Prostate gland (tissue), 2 donors: Measurements from ENCODE around the gene PPM1A. TPM values are rescaled to one million over a fixed set of nuclear protein-coding genes. Genes with fewer than 3 reads are reported as not detected.

Experiments used
- DNase-seq: peaks from one replicate; pipeline ENCODE4 v3.0.0-alpha.2; 2019; ENCODE audit warnings: low spot score
- H3K27ac ChIP-seq, 2 donors: fragments of 200-600 bp; sonication (generic); 2 replicates each; pipeline ENCODE4 v1.5.1; 2017 to 2019
- H3K27me3 ChIP-seq: fragments of 200-600 bp; sonication (generic); replicated peaks from 2 replicates; pipeline ENCODE4 v1.5.1; 2019; ENCODE audit not compliant: insufficient read depth
- H3K36me3 ChIP-seq, 2 donors: fragments of 200-600 bp; sonication (generic); 1 replicate in 1 of 2; 2 replicates in 1 of 2; pipeline versions ENCODE4 v1.5.1 to v1.8.1; 2017 to 2019
- H3K4me1 ChIP-seq: fragments of 200-600 bp; sonication (generic); replicated peaks from 2 replicates; pipeline ENCODE4 v1.5.1; 2019
- H3K4me3 ChIP-seq, 2 donors: fragments of 200-600 bp; sonication (generic); 2 replicates each; pipeline ENCODE4 v1.5.1; 2017 to 2019
- H3K9me3 ChIP-seq: fragments of 200-600 bp; sonication (generic); 2 replicates; pipeline ENCODE4 v1.5.1; 2017
- POLR2A ChIP-seq: fragments of 450-650 bp; IDR thresholded peaks from one replicate; pipeline ENCODE4 v1.6.1; 2016; ENCODE audit warnings: antibody characterized with exemption, mild to moderate bottlenecking
- POLR2AphosphoS5 ChIP-seq: sonication (generic); formaldehyde crosslinking; IDR thresholded peaks from one replicate; pipeline ENCODE4 v1.6.1; 2017; ENCODE audit warnings: antibody characterized with exemption
- WGBS: methylation state at CpG from one replicate; pipeline ENCODE4 v1.1.5; 2018; 5-methylcytosine and 5-hydroxymethylcytosine counted together
- intact Hi-C: fragments of 100-400 bp; cut with DNase I; formaldehyde crosslinking; loops from one replicate; pipeline ENCODE4 v1.14.2; 2022
- total RNA-seq, 2 donors: library from RNA; depleted of rRNA; stranded (reverse); fragments of >200 nt; gene quantifications; one replicate each; pipeline ENCODE4 v1.1.0, GENCODE V29; 2016
- TF ChIP-seq, protein P1 (sequence below), 4 experiments: fragments of 200-600 bp in 2 of 4; fragments of 450-650 bp in 2 of 4; sonication (generic) in 2 of 4; IDR thresholded peaks; 1 replicate in 3 of 4; 2 replicates in 1 of 4; pipeline ENCODE4 v1.5.1; 2016 to 2019; ENCODE audit warnings: antibody characterized with exemption in 4 of 4, mild to moderate bottlenecking in 2 of 4, moderate library complexity in 2 of 4

PPM1A gene
- total RNA-seq, 2 donors from 2014 or later = 41.4 to 50.6 TPM

DNA sequence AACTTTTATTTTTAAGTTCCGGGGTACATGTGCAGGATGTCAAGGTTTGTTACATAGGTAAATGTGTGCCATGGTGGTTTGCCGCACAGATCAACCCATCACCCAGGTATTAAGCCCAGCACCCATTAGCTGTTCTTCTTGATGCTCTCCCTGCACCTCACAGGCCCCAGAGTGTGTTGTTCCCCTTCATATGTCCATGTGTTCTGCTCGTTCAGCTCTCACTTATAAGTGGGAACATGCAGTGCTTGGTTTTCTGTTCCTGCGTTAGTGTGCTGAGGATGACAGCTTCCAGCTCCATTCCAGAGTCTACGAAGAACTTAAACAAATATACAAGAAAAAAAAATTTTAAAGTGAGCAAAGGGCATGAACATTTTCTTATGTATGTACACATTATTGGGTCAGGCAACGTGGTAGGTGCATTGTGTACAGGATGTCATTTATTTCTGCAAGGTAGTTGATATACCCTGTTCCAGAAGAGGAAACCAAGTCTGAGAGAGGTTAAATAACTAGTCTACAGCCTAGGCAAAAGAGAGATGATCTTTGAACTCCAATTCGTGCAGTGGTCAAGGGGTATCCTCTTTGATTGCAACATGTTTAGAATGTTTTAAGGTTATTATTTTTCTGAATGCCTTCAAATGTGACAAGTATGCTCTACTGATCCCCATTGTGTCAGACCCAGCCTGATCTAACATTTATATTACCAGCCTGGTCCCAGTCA lies 8.7 kb upstream of the PPM1A start:
- no peaks in the 10 kb centered on the region for H3K9me3 ChIP-seq
- DNase-seq = no peak
- 67% methylated on average over 7 of the region's 7 CpGs for WGBS
- no peaks in the 10 kb centered on the region for H3K27me3 ChIP-seq
- no peaks in the 10 kb centered on the region for H3K4me1 ChIP-seq
- TF ChIP-seq POLR2A (no peak), POLR2AphosphoS5 (no peak)
- TF ChIP-seq, protein P1, sequence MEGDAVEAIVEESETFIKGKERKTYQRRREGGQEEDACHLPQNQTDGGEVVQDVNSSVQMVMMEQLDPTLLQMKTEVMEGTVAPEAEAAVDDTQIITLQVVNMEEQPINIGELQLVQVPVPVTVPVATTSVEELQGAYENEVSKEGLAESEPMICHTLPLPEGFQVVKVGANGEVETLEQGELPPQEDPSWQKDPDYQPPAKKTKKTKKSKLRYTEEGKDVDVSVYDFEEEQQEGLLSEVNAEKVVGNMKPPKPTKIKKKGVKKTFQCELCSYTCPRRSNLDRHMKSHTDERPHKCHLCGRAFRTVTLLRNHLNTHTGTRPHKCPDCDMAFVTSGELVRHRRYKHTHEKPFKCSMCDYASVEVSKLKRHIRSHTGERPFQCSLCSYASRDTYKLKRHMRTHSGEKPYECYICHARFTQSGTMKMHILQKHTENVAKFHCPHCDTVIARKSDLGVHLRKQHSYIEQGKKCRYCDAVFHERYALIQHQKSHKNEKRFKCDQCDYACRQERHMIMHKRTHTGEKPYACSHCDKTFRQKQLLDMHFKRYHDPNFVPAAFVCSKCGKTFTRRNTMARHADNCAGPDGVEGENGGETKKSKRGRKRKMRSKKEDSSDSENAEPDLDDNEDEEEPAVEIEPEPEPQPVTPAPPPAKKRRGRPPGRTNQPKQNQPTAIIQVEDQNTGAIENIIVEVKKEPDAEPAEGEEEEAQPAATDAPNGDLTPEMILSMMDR (IDR thresholded peaks at IDR 0.05) = no peak
- no peaks in the 10 kb centered on the region for H3K36me3 ChIP-seq
- intact Hi-C loops = no loop called here
- H3K4me3 ChIP-seq = no peak overlapping the region
- no peak overlapping the region for H3K27ac ChIP-seq

- H3K4me3 ChIP-seq = no peak overlapping the region
- intact Hi-C loops = no loop called here
- H3K27ac ChIP-seq = no peak overlapping the region
- TF ChIP-seq POLR2A (no peak), POLR2AphosphoS5 (no peak)
- TF ChIP-seq, protein P1 (IDR thresholded peaks at IDR 0.05) = no peak
- DNase-seq = no peak
- 74% methylated on average over 1 of the region's 1 CpG for WGBS
- H3K27me3 ChIP-seq = no peaks in the 10 kb centered on the region
- no peaks in the 10 kb centered on the region for H3K36me3 ChIP-seq
- H3K4me1 ChIP-seq = no peaks in the 10 kb centered on the region
- no peaks in the 10 kb centered on the region for H3K9me3 ChIP-seq
Observed at GRCh38 chr14:60241091-60241490, 7.9 kb upstream of the PPM1A start.

- Histone ChIP-seq H3K27me3 (no peaks in the 10 kb centered on the region), H3K36me3 (no peaks in the 10 kb centered on the region), H3K27ac (no peak overlapping the region), H3K4me1 (no peaks in the 10 kb centered on the region), H3K9me3 (no peaks in the 10 kb centered on the region), H3K4me3 (no peak overlapping the region)
- TF ChIP-seq POLR2AphosphoS5 = no peak
- TF ChIP-seq, protein P1 (IDR thresholded peaks at IDR 0.05) = no peak
- no peak for TF ChIP-seq POLR2A
- DNase-seq = no peak
- intact Hi-C loops = no loop called here
- WGBS = 87% methylated on average over 2 of the region's 2 CpGs
Observed at GRCh38 chr14:60242429-60242828, 6.6 kb upstream of the PPM1A start.

DNA sequence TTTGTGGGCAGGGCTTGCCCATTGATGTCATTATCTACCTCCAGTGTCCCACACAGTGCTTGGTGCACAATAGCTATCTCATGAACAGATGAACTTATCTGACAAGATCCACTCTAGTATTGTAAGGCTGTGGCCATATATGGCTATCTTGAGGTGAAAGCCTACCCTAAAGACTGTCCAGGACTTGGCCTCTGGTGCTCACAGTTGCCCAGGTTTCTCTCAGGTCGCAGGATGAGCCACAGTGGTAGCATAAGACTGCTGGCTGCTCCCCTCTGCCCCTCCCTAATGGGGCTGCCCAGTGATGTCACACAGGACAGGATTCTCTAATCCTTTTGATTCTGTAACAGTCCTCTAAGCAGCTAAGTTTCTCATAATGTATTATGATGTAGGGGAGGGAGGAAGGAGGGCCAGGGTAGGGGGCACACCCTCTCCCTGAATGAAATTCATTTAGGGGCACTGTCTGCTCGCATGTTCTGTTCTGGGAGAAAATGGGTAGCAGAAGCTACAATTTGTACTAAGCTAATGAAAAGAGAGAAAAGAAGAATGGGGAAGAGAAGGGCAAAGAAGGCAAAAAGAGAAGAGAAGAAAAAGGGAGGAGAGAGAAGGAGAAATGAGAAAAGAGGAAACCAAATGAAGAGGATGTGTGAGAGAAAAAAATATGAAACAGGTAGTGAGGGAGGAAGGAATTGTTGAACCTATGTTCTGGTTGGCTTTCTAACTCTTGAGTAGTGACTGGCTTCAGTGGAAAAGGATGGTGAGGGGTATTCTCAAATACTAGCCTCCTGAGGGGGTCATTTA lies 3.4 kb upstream of the PPM1A start:
- Histone ChIP-seq H3K27me3 (no peaks in the 10 kb centered on the region), H3K9me3 (no peaks in the 10 kb centered on the region), H3K27ac (no peak overlapping the region), H3K4me3 (no peak overlapping the region), H3K4me1 (no peaks in the 10 kb centered on the region), H3K36me3 (no peaks in the 10 kb centered on the region)
- intact Hi-C loops = loop anchor here (5.0 kb wide), 1 partner anchor 402 kb away; the partner anchor contains the start of gene SIX1
- no peak for DNase-seq
- no peak for TF ChIP-seq POLR2A
- no peak for TF ChIP-seq POLR2AphosphoS5
- TF ChIP-seq, protein P1 (IDR thresholded peaks at IDR 0.05) = no peak
- 84% methylated on average over 2 of the region's 2 CpGs for WGBS
